H9 (cell line): ENCODE measurements around the gene MAP4K1. TPM values are rescaled to one million over a fixed set of nuclear protein-coding genes. Genes with fewer than 3 reads are reported as not detected.

Experiments used
- DNase-seq: peaks from one replicate; pipeline ENCODE4 v3.0.0-alpha.2; 2017
- H2AFZ ChIP-seq: one replicate; pipeline ENCODE4 v1.6.1; 2013; ENCODE audit warnings: mild to moderate bottlenecking, low read length, control low read depth, moderate library complexity
- H2AK5ac ChIP-seq: 2 replicates; pipeline ENCODE4 v1.6.1; 2013; ENCODE audit warnings: low read length, control low read depth, mixed read lengths; ENCODE audit not compliant: insufficient read length
- H2BK120ac ChIP-seq: one replicate; pipeline ENCODE4 v1.6.1; 2013; ENCODE audit warnings: low read depth, mild to moderate bottlenecking, low read length, control low read depth, inconsistent platforms; ENCODE audit not compliant: poor library complexity, severe bottlenecking
- H2BK12ac ChIP-seq: 2 replicates; pipeline ENCODE4 v1.6.1; 2013; ENCODE audit warnings: low read length, control low read depth, mixed read lengths, low read depth; ENCODE audit not compliant: insufficient read length
- H2BK15ac ChIP-seq: 2 replicates; pipeline ENCODE4 v1.6.1; 2013; ENCODE audit warnings: low read depth, low read length, control low read depth
- H2BK20ac ChIP-seq: one replicate; pipeline ENCODE4 v1.6.1; 2013; ENCODE audit warnings: low read depth, mild to moderate bottlenecking, low read length, control low read depth, inconsistent platforms; ENCODE audit not compliant: poor library complexity, severe bottlenecking
- H2BK5ac ChIP-seq: 2 replicates; pipeline ENCODE4 v1.6.1; 2013; ENCODE audit warnings: low read length, control low read depth, mixed read lengths; ENCODE audit not compliant: insufficient read length
- H3K14ac ChIP-seq: 2 replicates; pipeline ENCODE4 v1.6.1; 2013; ENCODE audit warnings: low read length, control low read depth; ENCODE audit not compliant: insufficient read depth
- H3K18ac ChIP-seq: 2 replicates; pipeline ENCODE4 v1.6.1; 2013; ENCODE audit warnings: low read depth, mild to moderate bottlenecking, mixed read lengths, low read length, control low read depth; ENCODE audit not compliant: insufficient read length
- H3K23ac ChIP-seq: 2 replicates; pipeline ENCODE4 v1.6.1; 2013; ENCODE audit warnings: low read length, control low read depth, mixed read lengths, low read depth; ENCODE audit not compliant: insufficient read length
- H3K23me2 ChIP-seq: 2 replicates; pipeline ENCODE4 v1.6.1; 2013; ENCODE audit warnings: low read depth, mild to moderate bottlenecking, mixed read lengths, low read length, control low read depth; ENCODE audit not compliant: insufficient read length, poor library complexity, severe bottlenecking
- H3K27ac ChIP-seq: 2 replicates; pipeline ENCODE4 v1.5.1; 2013; ENCODE audit warnings: low read length, control low read depth, mixed read lengths, low read depth; ENCODE audit not compliant: insufficient read length
- H3K27me3 ChIP-seq: 2 replicates; pipeline ENCODE4 v1.6.1; 2013; ENCODE audit warnings: low read length, control low read depth, inconsistent platforms; ENCODE audit not compliant: insufficient read depth
- H3K4ac ChIP-seq: 2 replicates; pipeline ENCODE4 v1.6.1; 2013; ENCODE audit warnings: low read depth, mild to moderate bottlenecking, control low read depth, inconsistent platforms, low read length, moderate library complexity
- H3K4me1 ChIP-seq: 2 replicates; pipeline ENCODE4 v1.6.1; 2013; ENCODE audit warnings: low read length, control low read depth, inconsistent platforms; ENCODE audit not compliant: insufficient read depth
- H3K4me2 ChIP-seq: 2 replicates; pipeline ENCODE4 v1.6.1; 2013; ENCODE audit warnings: low read length, control low read depth, mixed read lengths; ENCODE audit not compliant: insufficient read length, insufficient read depth
- H3K56ac ChIP-seq: 2 replicates; pipeline ENCODE4 v1.6.1; 2013; ENCODE audit warnings: low read depth, mild to moderate bottlenecking, mixed read lengths, low read length, control low read depth; ENCODE audit not compliant: insufficient read length
- H3K79me1 ChIP-seq: 2 replicates; pipeline ENCODE4 v1.6.1; 2013; ENCODE audit warnings: low read depth, mild to moderate bottlenecking, moderate library complexity, low read length, control low read depth, inconsistent platforms; ENCODE audit not compliant: insufficient read depth, poor library complexity, severe bottlenecking
- H3K79me2 ChIP-seq: 2 replicates; pipeline ENCODE4 v1.6.1; 2013; ENCODE audit warnings: low read length, control low read depth, inconsistent platforms; ENCODE audit not compliant: insufficient read depth
- H3K9ac ChIP-seq: 2 replicates; pipeline ENCODE4 v1.6.1; 2013; ENCODE audit warnings: low read length, control low read depth, mixed read lengths; ENCODE audit not compliant: insufficient read length; ENCODE audit errors: extremely low read depth
- H3K9me3 ChIP-seq: one replicate; pipeline ENCODE4 v1.6.1; 2013; ENCODE audit warnings: low read depth, low read length, inconsistent platforms; ENCODE audit not compliant: control insufficient read depth
- H3T11ph ChIP-seq: one replicate; pipeline ENCODE4 v1.6.1; 2013; ENCODE audit warnings: mild to moderate bottlenecking, low read length, control low read depth, inconsistent platforms
- H4K20me1 ChIP-seq: one replicate; pipeline ENCODE4 v1.6.1; 2013; ENCODE audit not compliant: control insufficient read depth, insufficient read length, insufficient read depth
- H4K5ac ChIP-seq: 2 replicates; pipeline ENCODE4 v1.6.1; 2013; ENCODE audit warnings: low read depth, mild to moderate bottlenecking, mixed read lengths, low read length, control low read depth; ENCODE audit not compliant: insufficient read length
- H4K8ac ChIP-seq: replicated peaks from 2 replicates; pipeline ENCODE4 v1.6.1; 2013; ENCODE audit warnings: low read length, control low read depth, mixed read lengths, low read depth; ENCODE audit not compliant: insufficient read length
- H4K91ac ChIP-seq: 2 replicates; pipeline ENCODE4 v1.6.1; 2013; ENCODE audit warnings: low read depth, mild to moderate bottlenecking, moderate library complexity, mixed read lengths, low read length, control low read depth; ENCODE audit not compliant: insufficient read length
- H3K27ac Mint-ChIP-seq, 3 experiments: 2 replicates in 2 of 3; 3 replicates in 1 of 3; pipeline ENCODE4 v1.8.0; 2020 to 2021; ENCODE audit warnings: mixed read lengths in 3 of 3, mild to moderate bottlenecking in 1 of 3, moderate library complexity in 1 of 3
- H3K27me3 Mint-ChIP-seq: 2 replicates; pipeline ENCODE4 v1.8.0; 2021; ENCODE audit warnings: low read depth, mild to moderate bottlenecking, moderate library complexity, mixed read lengths
- H3K36me3 Mint-ChIP-seq, 3 experiments: 2 replicates in 2 of 3; 3 replicates in 1 of 3; pipeline ENCODE4 v1.8.0; 2020 to 2021; ENCODE audit warnings: low read depth in 3 of 3, mixed read lengths in 3 of 3; ENCODE audit not compliant: insufficient read depth in 1 of 3
- H3K4me1 Mint-ChIP-seq, 2 experiments: 2 replicates each; pipeline ENCODE4 v1.8.0; 2020; ENCODE audit warnings: mixed read lengths in 2 of 2
- H3K4me3 Mint-ChIP-seq, 2 experiments: 2 replicates in 1 of 2; 3 replicates in 1 of 2; pipeline ENCODE4 v1.8.0; 2020 to 2021; ENCODE audit warnings: mild to moderate bottlenecking in 2 of 2, mixed read lengths in 2 of 2, moderate library complexity in 1 of 2
- H3K9me3 Mint-ChIP-seq, 2 experiments: 2 replicates in 1 of 2; 3 replicates in 1 of 2; pipeline ENCODE4 v1.8.0; 2020; ENCODE audit warnings: mild to moderate bottlenecking in 2 of 2, mixed read lengths in 2 of 2, moderate library complexity in 1 of 2
- CTCF ChIP-seq: fragments of 200-600 bp; sonication (generic); conservative IDR thresholded peaks from 3 replicates; pipeline ENCODE4 v1.8.0; 2021; ENCODE audit warnings: antibody characterized with exemption, mild to moderate bottlenecking
- WGBS: extraction: QIAGEN DNeasy Blood & Tissue Kit; methylation state at CpG from one replicate; pipeline ENCODE4 v1.1.7; 2013; ENCODE audit warnings: missing lambda C conversion rate, low lambda C conversion rate, mixed read lengths; ENCODE audit not compliant: insufficient read length; ENCODE audit errors: extremely low coverage; 5-methylcytosine and 5-hydroxymethylcytosine counted together
- total RNA-seq: library from RNA; stranded (reverse); gene quantifications from 2 replicates; pipeline ENCODE4 v1.2.1, GENCODE V29; 2021

Gene MAP4K1
- total RNA-seq, 1 experiment from 2014 or later = 31.1 TPM

DNA sequence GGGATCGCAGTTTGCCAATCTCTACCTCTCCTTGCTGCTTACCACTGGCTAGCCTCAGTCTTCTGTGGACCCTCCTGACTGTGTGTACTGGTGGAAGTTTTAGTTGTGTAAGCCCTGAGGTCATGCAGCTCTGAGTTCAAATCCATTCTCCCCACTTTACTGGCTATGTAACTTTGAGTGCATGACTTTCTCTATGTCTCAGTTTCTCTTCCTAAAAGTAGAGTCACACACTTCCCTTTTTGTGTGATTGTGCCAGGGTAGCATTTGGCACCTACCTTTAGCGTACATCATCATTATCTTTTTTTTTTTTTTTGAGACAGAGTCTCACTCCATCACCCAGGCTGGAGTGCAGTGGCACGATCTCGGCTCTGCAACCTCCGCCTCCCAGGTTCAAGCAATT is 70.3 kb downstream of the MAP4K1 start:
- no peak overlapping the region for H2BK5ac ChIP-seq
- H2BK15ac ChIP-seq = no peak overlapping the region
- H2BK120ac ChIP-seq = no peak overlapping the region
- H3K4ac ChIP-seq = no peak overlapping the region
- no peaks in the 10 kb centered on the region for H4K20me1 ChIP-seq
- H3K23me2 ChIP-seq = no peaks in the 10 kb centered on the region
- no peak overlapping the region for H2BK20ac ChIP-seq
- Mint-ChIP-seq H3K4me1 (peaks cover 16% of the 10 kb centered on the region in 2 experiments), H3K27ac (no peak overlapping the region), H3K4me3 (no peak overlapping the region), H3K9me3 (no peaks in the 10 kb centered on the region), H3K36me3 (peaks cover 8 to 20% (median 13%) of the 10 kb centered on the region in 3 experiments; a peak in 5 of 7 replicates), H3K27me3 (no peaks in the 10 kb centered on the region)
- DNase-seq = no peak
- H3K9me3 ChIP-seq = no peaks in the 10 kb centered on the region
- no peak overlapping the region for H3K9ac ChIP-seq
- no peak overlapping the region for H3K14ac ChIP-seq
- no peak for TF ChIP-seq CTCF
- H3K18ac ChIP-seq = no peak overlapping the region
- no peak overlapping the region for H4K5ac ChIP-seq
- no peak overlapping the region for H4K91ac ChIP-seq
- H4K8ac ChIP-seq = no peak overlapping the region
- no CpG with 5 or more reads among the region's 5 CpGs for WGBS
- no peak overlapping the region for H3K27ac ChIP-seq
- H3K27me3 ChIP-seq = no peaks in the 10 kb centered on the region
- no peak overlapping the region for H3T11ph ChIP-seq
- H3K4me1 ChIP-seq = 0 out of 2 replicates have a peak, but pooled peaks cover 3% of the 10 kb centered on the region
- no peak overlapping the region for H3K56ac ChIP-seq
- no peaks in the 10 kb centered on the region for H3K79me1 ChIP-seq
- H3K79me2 ChIP-seq = no peaks in the 10 kb centered on the region
- H3K23ac ChIP-seq = no peak overlapping the region
- H2AK5ac ChIP-seq = no peak overlapping the region
- H2AFZ ChIP-seq = no peak overlapping the region
- no peak overlapping the region for H3K4me2 ChIP-seq
- no peak overlapping the region for H2BK12ac ChIP-seq
